Ishikawa (cell line): Measurements from ENCODE around the gene ACRBP.

Experiments used
- CEBPB ChIP-seq: IDR thresholded peaks from 2 replicates; pipeline ENCODE4 v1.6.1; 2012
- CREB1 ChIP-seq: IDR thresholded peaks from 2 replicates; pipeline ENCODE4 v1.6.1; 2012; ENCODE audit warnings: low read depth
- EGR1 ChIP-seq: IDR thresholded peaks from 2 replicates; pipeline ENCODE4 v1.6.1; 2012
- EP300 ChIP-seq: IDR thresholded peaks from 2 replicates; pipeline ENCODE4 v1.6.1; 2012; ENCODE audit warnings: borderline replicate concordance
- FOXM1 ChIP-seq: IDR thresholded peaks from 2 replicates; pipeline ENCODE4 v1.6.1; 2012; ENCODE audit warnings: low read depth, borderline replicate concordance
- NFIC ChIP-seq: IDR thresholded peaks from 2 replicates; pipeline ENCODE4 v1.6.1; 2012
- RAD21 ChIP-seq: IDR thresholded peaks from 2 replicates; pipeline ENCODE4 v1.6.1; 2012; ENCODE audit warnings: low read depth
- TAF1 ChIP-seq: IDR thresholded peaks from 2 replicates; pipeline ENCODE4 v1.6.1; 2012; ENCODE audit warnings: low read depth, mild to moderate bottlenecking
- TCF12 ChIP-seq: IDR thresholded peaks from 2 replicates; pipeline ENCODE4 v1.6.1; 2012; ENCODE audit warnings: low read depth
- TEAD4 ChIP-seq: IDR thresholded peaks from 2 replicates; pipeline ENCODE4 v1.6.1; 2012
- YY1 ChIP-seq: IDR thresholded peaks from 2 replicates; pipeline ENCODE4 v1.6.1; 2012; ENCODE audit warnings: low read depth
- ZBTB7A ChIP-seq: IDR thresholded peaks from 2 replicates; pipeline ENCODE4 v1.6.1; 2012; ENCODE audit warnings: low read depth
- TF ChIP-seq, protein P1 (sequence below): IDR thresholded peaks from 2 replicates; pipeline ENCODE4 v1.6.1; 2012
- TF ChIP-seq, protein P2 (sequence below): IDR thresholded peaks from 2 replicates; pipeline ENCODE4 v1.6.1; 2012; ENCODE audit warnings: low read depth, mild to moderate bottlenecking
- TF ChIP-seq, protein P3 (sequence below): IDR thresholded peaks from 2 replicates; pipeline ENCODE4 v1.6.1; 2012

Gene ACRBP

DNA sequence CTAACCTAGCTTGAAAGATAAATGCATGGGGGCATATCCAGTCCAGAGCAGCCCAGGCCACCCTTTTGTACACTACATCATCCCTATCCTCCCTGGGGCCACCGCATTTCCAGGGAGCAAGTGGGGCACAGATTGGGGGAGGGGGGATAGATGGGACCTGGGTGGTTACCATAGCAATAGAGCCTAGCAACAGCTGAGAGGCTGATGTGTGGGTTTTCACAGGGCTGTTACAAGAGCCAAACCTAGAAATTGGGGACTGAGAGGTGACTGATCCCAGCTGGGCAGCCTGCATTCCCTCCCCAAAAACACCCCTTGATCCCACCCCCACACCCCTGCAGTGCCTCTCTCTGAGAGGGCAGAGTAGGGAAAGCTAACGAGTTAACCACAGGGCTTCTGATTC lies 45.7 kb upstream of the ACRBP start:
- TF ChIP-seq RAD21 (no peak), NFIC (no peak), TAF1 (no peak), EGR1 (no peak), YY1 (no peak)
- TF ChIP-seq, protein P1, sequence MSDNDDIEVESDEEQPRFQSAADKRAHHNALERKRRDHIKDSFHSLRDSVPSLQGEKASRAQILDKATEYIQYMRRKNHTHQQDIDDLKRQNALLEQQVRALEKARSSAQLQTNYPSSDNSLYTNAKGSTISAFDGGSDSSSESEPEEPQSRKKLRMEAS, result no peak

DNA sequence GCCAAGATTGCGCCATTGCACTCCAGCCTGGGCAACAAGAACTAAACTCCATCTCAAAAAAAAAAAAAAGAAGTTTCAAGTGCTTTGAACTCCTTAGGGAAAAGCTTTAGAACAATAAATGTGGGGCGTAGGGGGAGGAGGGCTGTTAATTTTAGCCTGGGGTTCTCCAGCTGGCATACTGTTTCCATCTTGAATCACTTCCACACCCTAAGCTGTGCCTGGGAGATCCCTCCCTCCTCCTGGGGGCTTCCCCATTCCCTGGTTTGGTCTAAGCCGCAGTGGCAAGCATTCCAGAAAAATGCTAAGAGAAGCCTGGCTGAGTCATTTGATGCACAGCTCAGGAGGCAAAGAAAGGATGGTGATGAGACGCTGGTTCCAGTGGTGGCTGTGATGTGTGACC lies 44.2 kb upstream of the ACRBP start:
- TF ChIP-seq CEBPB, result no peak
- TF ChIP-seq TAF1, result no peak
- no peak for TF ChIP-seq FOXM1
- no peak for TF ChIP-seq RAD21
- TF ChIP-seq, protein P2, sequence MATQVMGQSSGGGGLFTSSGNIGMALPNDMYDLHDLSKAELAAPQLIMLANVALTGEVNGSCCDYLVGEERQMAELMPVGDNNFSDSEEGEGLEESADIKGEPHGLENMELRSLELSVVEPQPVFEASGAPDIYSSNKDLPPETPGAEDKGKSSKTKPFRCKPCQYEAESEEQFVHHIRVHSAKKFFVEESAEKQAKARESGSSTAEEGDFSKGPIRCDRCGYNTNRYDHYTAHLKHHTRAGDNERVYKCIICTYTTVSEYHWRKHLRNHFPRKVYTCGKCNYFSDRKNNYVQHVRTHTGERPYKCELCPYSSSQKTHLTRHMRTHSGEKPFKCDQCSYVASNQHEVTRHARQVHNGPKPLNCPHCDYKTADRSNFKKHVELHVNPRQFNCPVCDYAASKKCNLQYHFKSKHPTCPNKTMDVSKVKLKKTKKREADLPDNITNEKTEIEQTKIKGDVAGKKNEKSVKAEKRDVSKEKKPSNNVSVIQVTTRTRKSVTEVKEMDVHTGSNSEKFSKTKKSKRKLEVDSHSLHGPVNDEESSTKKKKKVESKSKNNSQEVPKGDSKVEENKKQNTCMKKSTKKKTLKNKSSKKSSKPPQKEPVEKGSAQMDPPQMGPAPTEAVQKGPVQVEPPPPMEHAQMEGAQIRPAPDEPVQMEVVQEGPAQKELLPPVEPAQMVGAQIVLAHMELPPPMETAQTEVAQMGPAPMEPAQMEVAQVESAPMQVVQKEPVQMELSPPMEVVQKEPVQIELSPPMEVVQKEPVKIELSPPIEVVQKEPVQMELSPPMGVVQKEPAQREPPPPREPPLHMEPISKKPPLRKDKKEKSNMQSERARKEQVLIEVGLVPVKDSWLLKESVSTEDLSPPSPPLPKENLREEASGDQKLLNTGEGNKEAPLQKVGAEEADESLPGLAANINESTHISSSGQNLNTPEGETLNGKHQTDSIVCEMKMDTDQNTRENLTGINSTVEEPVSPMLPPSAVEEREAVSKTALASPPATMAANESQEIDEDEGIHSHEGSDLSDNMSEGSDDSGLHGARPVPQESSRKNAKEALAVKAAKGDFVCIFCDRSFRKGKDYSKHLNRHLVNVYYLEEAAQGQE, result no peak
- no peak for TF ChIP-seq NFIC
- TF ChIP-seq, protein P1, result no peak
- no peak for TF ChIP-seq YY1
- no peak for TF ChIP-seq EP300
- TF ChIP-seq TEAD4, result no peak
- no peak for TF ChIP-seq EGR1
- TF ChIP-seq ZBTB7A, result no peak

DNA sequence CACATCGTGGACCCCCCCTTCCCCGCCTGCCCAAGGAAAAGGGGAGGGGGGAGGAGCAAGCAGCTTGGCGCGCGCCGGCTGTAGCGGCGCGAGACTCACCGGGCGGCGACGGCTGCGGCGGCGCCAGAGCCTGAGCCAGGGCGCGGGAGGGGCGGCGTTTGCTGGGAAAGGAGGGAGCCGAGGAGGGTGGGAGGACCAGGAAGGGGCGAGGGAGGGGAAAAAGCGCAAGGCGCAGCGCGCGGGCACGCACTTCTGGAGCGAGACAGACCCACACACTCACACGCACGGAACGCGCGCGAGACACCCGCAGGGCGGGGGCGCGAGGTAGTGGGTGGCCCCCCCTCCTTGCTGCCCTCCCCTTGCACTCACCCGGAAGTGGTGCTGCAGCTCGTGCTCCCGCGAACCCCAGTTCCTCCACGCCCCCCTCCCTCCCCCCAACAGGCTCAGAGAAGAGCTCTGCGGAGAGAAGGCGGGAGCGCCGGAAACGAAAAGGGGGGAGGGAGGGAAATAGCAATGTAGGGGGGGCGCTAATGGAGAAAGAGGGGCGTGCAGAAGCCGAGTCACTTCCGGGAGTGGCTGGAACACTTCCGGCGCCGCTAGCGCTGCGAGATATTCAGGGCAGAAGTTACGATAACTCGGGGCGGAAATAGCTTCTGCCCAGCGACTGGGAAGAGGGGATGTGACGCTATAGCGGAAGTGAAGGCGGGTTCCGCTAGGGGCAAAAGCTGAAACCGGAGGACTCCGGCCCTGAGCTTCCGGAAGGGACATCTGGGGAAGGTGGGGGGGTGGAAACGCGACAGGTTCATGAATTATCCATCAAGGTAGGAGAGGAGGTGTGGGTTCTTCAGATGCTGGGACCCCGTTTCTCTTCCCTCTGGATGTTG lies 42.0 kb upstream of the ACRBP start, which contains the start of gene ZNF384:
TSS of gene ZNF384 (minus strand) at position 377 of the 884 bp plus-strand sequence. CDS start 9,855 bp downstream, outside the sequence.
- TF ChIP-seq RAD21 (no peak), NFIC (0 out of 2 replicates have a peak, but pooled peaks have one; percentile 18), CREB1 (peak; percentile 99), TCF12 (peak; percentile 80), CEBPB (peak; percentile 20; the same call in 1 of the 2 replicates), EGR1 (peak; percentile 58), EP300 (peak; percentile 43; the same call in 1 of the 2 replicates), ZBTB7A (no peak), YY1 (peak; percentile 87), TAF1 (peak; percentile 82), TEAD4 (peak; percentile 61; the same call in 1 of the 2 replicates), FOXM1 (peak; percentile 48; the same call in 1 of the 2 replicates)
- TF ChIP-seq, protein P1, result peak; percentile 86
- TF ChIP-seq, protein P2, result no peak
- TF ChIP-seq, protein P3, sequence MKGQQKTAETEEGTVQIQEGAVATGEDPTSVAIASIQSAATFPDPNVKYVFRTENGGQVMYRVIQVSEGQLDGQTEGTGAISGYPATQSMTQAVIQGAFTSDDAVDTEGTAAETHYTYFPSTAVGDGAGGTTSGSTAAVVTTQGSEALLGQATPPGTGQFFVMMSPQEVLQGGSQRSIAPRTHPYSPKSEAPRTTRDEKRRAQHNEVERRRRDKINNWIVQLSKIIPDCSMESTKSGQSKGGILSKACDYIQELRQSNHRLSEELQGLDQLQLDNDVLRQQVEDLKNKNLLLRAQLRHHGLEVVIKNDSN, result peak; percentile 34

DNA sequence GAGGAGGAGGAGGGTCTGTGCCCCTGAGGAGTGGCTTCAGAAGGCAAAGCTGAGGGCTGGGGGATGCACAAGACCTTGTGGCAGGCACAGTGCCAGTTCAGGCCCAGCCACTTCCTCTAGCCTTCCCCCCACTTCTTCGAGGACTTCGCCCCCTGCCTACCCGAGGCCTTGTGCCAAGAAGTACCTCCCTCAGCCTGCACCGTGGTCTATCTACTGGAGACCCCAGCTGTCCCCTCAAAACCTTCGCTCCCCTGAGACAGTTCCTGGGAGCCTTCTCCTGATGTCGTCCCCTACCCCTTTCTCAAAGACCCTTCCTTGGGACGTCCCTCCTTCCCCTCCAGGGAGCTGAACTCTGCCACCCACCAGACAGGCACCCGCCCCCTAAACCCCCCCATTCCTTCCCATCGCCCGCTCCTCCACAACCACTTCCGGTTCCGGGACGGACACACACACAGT lies 41.3 kb upstream of the ACRBP start:
- TF ChIP-seq EGR1, result no peak; the same call in 1 of the 2 replicates
- TF ChIP-seq TAF1, result no peak
- no peak for TF ChIP-seq FOXM1
- no peak for TF ChIP-seq NFIC
- no peak for TF ChIP-seq TEAD4
- 0 out of 2 replicates have a peak, but pooled peaks have one; percentile 5 for TF ChIP-seq EP300
- no peak for TF ChIP-seq TCF12
- TF ChIP-seq, protein P1, result no peak
- TF ChIP-seq CEBPB, result no peak
- 0 out of 2 replicates have a peak, but pooled peaks have one; percentile 22 for TF ChIP-seq CREB1
- TF ChIP-seq ZBTB7A, result peak; percentile 79

DNA sequence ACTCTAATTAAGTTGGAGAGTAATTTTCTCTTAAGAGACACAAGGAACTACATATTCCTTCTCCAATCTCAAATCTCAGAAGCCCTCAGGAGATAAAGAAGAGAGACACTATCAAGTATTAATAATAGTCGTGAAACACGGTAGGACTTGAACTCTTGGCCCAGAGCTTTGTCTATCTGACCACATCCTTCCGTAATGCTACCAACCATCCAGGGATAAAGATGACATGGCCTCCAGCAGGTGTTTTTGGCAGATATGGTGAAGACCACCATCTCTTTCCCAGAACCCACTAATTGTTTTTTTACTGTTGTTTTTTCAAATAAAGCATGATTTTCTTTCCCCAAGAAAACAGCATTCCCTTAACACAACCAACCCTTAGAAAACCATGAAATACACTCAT lies 38.6 kb upstream of the ACRBP start:
- TF ChIP-seq, protein P3, result no peak
- TF ChIP-seq CREB1 (no peak), RAD21 (no peak), TEAD4 (no peak), FOXM1 (no peak), EP300 (no peak), YY1 (no peak), ZBTB7A (no peak), EGR1 (no peak), CEBPB (no peak), NFIC (no peak), TCF12 (no peak), TAF1 (no peak)
- TF ChIP-seq, protein P2, result no peak
- TF ChIP-seq, protein P1, result no peak
